NCI-H524 (cell line): ENCODE measurements around the gene ONECUT2.
"Not testable (repeated sequence)": the region's sequence is repeated elsewhere in the genome, so short reads cannot be mapped to it uniquely, and the experiment has no call there.

ENCODE experiments used
- DNase-seq, 2 experiments: peaks; one replicate each; lab custom pipeline; 2025; lab: John Stamatoyannopoulos, UW

ONECUT2 gene

DNA sequence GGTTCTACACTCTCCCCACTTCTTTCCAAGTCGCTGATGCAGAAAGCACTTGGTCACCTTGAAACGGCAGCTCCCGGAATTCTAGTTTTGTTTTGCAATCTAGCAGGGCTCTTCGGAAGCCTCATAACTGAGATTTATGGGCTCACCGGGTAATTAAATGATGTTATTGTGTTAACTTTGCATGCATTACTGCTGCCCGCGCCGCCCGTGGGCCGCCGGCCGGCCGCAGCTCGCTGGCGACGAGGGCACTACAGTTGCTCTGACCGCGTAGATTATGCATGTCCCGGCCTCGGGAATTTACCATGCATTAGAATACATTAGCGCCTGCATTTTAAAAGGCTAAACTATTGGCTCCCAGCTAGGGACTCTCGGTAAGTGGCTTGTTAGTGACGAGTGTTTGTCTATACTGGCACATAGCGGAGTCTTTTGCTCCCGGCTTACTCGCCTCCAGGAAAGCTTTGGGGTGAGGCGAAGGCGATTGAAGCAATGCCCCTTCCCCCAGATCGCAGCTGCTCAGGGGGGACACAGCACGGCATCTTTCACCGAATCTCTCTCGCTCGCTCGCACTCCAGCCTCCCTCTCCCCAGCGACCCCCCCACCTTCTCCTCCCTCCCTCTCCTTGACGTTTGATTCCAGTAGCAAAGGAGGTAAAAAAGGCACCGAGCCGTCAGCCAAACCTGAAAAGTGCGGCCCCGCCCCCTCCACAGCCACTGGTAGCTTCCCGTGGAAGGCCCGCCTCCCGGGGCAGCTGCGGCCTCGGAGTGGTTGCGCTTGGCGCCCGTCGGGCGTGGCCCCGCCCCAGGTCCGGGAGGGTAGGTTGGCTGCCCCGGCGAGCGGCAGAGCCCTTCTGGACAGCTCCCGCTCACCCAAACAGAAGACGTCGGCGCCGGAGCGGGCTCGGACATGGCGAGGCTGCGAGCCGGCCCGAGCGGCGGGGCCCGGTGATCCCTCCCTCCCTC, at the start of gene ONECUT2:
ONECUT2 (plus strand) TSS at position 839 of the 959 bp plus-strand sequence. CDS start 343 bp downstream, outside the sequence.
- peak; percentile 95 to 97 for DNase-seq

GRCh38 chr18:57389271-57389670, 45.9 kb upstream of the ONECUT2 start:
- no peak for DNase-seq

DNA sequence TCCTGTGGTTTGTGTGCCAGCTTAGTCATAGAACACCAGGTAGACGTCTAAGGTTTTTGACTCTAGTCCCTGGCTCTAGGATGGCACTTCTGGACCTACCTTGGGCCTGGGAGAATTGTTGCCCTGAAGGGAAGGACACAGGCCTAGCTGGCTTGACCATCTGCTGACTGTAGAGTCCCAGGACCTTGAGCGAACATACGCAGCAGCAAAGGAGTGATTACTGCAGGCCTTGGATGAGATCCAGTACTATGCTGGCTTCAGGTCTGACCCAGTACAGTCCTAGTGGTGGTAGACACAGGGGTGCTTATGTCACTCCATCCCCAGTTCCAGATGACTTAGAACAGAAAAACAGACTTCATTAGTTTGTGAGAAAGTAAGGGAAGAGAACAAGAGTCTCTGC, 45.1 kb upstream of the ONECUT2 start:
- DNase-seq = no peak

DNA sequence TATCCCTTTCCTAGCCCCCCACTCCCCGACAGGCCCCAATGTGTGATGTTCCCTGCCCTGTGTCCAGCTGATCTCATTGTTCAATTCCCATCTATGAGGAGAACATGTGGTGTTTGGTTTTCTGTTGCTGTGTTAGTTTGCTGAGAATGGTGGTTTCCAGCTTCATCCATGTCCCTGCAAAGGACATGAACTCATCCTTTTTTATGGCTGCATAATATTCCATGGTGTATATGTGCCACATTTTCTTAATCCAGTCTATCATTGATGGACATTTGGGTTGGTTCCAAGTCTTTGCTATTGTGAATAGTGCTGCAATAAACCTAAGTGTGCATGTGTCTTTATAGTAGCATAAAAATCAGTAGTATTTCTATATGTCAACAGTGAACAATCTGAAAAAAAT, 40.4 kb upstream of the ONECUT2 start:
- DNase-seq = not testable (repeated sequence)

- not testable (repeated sequence) for DNase-seq
These were observed 38.3 kb upstream of the ONECUT2 start for GRCh38 chr18:57396831-57397230.

GRCh38 chr18:57397440-57398132, 37.6 kb upstream of the ONECUT2 start:
- no peak for DNase-seq

DNA sequence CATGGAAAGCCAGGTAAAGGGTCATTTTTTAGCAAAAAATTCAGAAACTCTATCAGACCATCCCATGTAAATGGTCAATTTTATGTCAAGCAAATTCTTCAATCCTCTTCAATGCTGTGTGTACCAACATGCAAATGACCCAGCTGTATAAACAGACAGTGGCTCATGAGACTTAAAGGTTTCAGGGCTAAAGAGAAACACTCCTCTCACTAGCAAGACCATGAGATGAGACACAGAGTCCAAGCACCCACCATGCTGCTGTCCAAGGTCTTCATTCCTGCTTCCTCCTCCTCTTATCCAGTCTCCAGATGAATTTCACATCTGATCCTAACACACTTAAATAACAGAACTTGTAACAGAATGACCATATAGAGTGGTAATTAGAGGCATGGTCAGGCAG, 30.8 kb upstream of the ONECUT2 start:
- no peak for DNase-seq

DNA sequence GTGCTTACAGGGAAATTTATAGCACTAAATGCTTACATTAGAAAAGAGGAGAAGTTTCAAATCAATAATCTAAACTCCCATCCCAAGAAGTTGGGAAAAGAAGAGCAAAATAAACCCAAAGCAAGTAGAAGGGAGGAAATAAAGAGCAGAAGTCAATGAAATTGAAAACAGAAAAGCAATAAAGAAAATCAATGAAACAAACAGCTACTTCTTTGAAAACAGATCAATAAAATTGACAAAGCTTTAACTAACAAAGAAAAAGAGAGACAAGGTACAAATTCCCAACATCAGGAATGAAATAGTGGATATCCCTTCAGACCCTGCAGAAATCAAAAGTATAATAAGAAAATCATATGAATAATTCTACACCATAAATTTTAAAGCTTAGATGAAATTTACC, 25.5 kb upstream of the ONECUT2 start:
- DNase-seq = no peak

DNA sequence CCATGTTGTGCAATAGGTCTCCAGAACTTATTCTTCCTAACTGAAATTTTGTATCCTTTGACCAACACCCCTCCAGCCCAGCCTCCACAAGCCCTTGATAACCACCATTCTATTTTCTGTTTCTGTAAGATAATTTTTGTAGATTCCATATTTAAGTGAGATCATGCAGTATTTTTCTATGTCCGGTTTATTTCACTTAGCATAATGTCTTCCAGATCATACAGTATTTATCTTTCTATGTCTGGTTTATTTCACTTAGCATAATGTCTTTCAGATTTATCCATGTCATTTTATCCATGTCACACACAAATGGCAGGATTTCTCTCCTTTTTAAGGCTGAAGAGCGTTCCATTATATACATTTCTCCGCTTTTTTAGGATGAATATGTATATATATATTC, 24.4 kb upstream of the ONECUT2 start:
- DNase-seq = no peak

DNA sequence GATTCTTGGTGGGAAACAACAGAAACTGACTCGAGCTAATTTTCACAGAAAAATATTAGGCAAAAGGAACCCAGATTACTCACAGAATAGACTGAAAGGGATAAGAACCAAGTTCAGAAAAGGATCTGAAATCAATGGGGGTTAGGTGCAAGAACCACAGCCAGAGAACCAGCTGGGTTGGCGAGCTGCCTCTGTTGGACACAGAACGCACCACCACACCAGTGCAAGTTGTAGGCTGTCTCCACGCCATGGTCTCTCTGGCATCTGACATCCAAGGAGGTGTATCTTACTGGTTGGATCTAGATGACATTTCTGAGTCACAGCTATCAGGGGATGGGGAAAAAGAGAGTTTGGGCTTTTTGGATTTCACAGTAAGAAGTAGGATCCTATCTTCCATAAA, 18.6 kb upstream of the ONECUT2 start:
- no peak for DNase-seq

GRCh38 chr18:57422313-57422872, 12.8 kb upstream of the ONECUT2 start:
- DNase-seq = no peak

- DNase-seq = no peak
These were observed 11.4 kb upstream of the ONECUT2 start for GRCh38 chr18:57423821-57424220.

DNA sequence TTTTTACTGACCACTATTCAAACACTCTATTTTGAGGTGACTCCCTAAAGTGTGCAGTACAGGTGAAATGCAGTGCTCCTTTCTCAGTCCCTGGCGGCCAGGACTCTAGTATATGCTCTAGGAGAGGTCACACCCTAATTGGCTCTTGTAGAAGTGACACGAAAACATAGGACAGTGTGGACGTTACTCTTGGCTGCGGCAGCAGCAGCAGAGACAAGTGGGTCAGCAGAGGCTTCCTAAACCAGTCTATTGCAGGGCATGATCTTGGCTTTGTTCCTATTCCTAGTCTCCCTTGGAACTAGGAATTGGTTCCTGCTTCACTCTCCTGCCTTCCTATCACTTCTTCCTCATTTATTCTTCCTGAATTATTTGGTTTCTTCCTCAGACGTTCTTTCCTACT, 10.1 kb upstream of the ONECUT2 start:
- no peak for DNase-seq

- no peak for DNase-seq
These were observed 9.0 kb upstream of the ONECUT2 start for GRCh38 chr18:57426187-57426586.

- DNase-seq = no peak
These were observed 7.6 kb upstream of the ONECUT2 start for GRCh38 chr18:57427429-57428201.

- DNase-seq = no peak
These were observed 6.7 kb upstream of the ONECUT2 start for GRCh38 chr18:57428221-57429150.

GRCh38 chr18:57429167-57430078, 5.8 kb upstream of the ONECUT2 start:
- no peak for DNase-seq

- DNase-seq = no peak
These were observed 4.8 kb upstream of the ONECUT2 start for GRCh38 chr18:57430079-57431001.

DNA sequence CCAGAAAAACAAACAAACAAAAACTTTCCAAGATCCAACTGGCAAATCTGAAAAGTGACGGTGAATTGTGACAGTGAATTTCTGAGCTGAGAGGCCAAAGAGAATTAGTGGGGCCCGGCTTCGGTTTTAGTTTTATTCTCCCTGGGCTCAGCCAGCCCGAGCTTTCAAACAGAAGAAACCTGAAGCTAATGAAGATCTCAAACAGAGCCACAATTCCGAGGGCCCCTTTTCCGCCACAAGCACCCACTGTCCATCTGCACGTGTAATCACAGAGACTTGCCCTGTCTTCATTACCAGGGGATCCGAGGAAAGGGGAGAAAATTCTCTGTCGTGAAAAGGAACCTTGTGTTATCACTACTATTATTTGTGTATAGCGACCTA, 4.2 kb upstream of the ONECUT2 start:
- DNase-seq = no peak
